SK-N-DZ (cell line): ENCODE results near the gene CNPY1.
"Not testable (repeated sequence)": the region's sequence is repeated elsewhere in the genome, so short reads cannot be mapped to it uniquely, and the experiment has no call there.

Experiments
- DNase-seq: peaks from one replicate; pipeline ENCODE4 v3.0.0-alpha.2; 2015; ENCODE audit warnings: low spot score

The CNPY1 gene

GRCh38 chr7:155533120-155533826 is 13.1 kb downstream of the CNPY1 start:
- no peak for DNase-seq

- DNase-seq, result no peak
Observed at GRCh38 chr7:155532792-155533119, 13.6 kb downstream of the CNPY1 start.

- no peak for DNase-seq
Observed at GRCh38 chr7:155531681-155532080, 14.7 kb downstream of the CNPY1 start.

DNA sequence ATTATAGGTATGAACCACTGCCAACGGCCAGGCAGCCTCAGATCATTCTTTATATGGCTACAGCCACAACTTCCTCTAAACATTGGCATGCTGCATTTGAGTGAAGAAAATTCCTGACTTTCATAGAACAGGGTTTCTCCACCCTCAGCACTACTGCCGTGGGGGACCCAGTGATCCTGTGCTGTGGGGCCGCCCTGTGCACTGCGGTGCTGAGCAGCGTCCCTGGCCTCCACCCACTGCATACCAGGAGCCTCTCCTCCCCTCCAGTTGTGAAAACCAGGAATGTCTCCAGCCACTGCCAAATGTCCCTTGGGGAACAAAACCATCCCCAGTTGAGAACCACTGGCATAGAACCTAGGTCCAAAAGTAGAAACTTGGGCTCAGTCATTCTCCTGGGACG is 15.8 kb downstream of the CNPY1 start:
- no peak for DNase-seq

- no peak for DNase-seq
Observed at GRCh38 chr7:155529845-155530244, 16.5 kb downstream of the CNPY1 start.

DNA sequence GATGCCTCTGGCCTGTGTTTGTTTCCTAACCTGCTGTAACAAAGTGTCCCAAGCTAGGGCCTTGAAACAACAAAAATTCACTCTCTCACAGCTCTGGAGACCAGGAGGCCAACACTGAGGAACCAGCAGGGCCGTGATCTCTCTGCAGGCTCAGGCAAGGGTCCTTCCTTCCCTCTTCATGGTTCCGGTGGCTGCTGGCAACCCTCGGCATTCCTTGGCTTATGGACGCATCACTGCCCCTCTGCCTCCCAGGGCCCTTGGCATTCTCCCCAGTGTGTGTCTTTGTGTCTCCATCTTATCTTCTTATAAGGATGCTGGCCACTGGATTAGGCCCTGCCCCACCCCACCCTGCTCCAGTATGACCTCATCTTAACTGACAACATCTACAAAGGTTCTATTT is 17.0 kb downstream of the CNPY1 start:
- DNase-seq, result no peak

DNA sequence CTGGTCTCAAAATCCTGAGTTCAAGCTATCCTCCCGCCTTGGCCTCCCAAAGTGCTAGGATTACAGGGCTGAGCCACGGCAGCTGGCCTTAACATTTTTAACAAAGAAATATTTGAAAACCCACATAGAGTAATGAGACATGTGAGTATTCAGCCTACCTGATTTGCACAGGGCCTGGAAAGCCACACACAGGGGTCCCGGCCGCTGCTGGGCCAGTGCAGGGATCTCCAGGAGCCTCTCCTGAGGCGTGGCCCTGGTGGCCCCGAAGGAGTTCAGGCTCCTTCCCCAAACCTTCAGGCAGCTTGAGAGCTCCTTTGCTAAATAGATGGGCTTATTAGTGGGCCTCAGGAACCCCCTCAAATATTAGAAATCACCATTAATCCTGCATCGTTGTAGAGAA is 18.7 kb downstream of the CNPY1 start:
- no peak for DNase-seq

DNA sequence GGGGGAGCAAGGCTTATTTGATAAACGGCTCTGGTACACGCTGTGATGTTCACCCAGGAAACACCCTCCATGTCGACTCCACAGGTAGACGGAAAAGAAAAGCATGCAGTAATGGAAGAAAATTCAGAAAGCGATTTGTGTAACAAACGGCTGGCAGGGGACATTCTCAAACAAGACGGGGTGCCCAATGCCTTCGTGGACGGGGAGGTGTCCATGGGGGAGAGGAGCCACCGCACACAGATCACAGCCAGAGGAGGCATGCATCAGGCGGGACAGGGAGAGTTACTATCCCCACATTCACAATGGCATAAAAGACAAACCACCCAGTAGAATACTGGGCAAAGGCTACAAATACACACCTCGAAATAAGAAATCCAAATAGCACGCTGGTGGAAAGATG is 20.1 kb downstream of the CNPY1 start:
- no peak for DNase-seq

DNA sequence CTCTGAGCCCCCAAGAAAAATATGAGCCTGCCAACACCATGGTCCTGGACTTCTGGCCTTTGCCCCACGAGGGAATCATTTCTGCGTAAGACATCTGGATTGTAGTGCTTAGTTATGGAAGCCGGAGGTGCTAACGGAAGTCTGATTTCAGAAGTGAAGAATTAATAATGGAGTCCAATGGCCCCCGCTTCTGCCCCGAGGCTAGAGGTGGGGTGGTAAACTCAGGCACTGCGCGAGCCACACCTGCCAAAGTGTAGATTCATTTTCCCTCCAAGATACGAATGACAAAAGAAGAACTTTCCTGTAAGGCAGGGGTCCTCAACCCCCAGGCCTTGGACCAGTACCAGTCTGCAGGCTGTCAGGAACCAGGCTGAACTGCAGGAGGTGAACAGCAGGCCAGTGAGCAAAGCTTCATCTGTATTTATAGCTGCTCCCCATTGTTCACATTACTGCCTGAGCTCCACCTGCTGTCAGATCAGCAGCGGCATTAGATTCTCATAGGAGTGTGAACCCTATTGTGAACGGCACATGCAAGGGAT is 22.3 kb downstream of the CNPY1 start:
- no peak for DNase-seq

DNA sequence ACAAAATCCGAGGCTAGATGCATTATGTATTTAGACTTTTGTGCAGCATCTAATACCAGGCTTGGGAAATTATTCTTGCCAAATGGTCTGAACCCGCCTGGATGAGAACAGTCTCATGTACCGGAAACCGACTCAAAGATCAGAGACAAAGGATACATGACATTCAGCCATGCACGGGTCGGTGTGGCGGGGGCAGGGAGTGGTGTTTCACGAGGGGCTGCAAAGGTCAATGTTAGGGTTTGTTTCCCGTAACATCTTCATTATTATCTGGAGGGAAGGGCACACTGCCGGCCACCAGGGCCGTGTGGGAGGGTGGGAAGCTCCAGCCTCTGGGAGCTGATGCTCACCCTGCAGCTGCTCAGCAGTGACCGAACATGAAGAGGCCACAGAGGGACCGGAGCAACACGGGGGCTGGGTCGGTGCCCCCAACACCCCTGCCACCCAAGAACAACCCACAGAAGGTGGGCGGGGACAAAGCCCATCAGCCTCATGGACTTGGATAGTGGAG is 23.1 kb downstream of the CNPY1 start:
- no peak for DNase-seq

GRCh38 chr7:155521743-155522398 is 24.5 kb downstream of the CNPY1 start:
- no peak for DNase-seq

DNA sequence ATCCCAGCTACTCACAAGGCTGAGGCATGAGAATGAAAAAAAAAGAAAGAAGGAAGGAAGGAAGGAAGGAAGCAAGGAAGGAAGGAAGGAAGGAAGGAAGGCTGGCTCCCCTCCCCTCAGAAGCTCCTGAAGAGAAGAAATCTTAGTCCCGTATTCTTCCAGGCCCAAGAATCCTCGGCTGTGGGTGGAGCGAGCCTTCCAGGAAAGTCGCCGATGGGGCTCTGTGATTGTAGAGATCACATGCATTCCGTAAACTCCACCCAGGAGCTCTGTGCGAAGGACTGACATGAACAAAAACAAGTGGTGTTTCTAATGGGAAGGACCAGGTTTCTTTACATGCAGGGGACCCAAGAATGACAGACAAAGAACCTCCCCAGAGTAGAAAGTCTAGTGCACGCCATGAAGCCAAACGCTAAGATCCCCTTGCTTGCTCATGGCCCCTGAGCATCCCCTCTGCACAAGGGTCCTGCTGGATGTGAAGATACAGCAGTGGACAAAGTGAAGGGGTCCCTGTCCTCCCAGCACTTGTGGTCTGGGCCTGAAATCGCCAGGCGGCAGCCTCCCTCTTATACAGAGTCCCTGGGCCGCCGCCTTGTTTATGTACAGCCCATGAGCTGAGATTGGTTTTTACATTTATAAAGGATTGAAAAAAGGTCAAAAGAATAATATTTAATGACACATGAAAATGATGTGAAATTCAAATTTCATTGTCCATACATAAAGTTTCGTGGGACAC is 25.2 kb downstream of the CNPY1 start:
- DNase-seq, result no peak

- no peak for DNase-seq
Observed at GRCh38 chr7:155520114-155520513, 26.2 kb downstream of the CNPY1 start.

GRCh38 chr7:155519358-155519757 is 27.0 kb downstream of the CNPY1 start:
- not testable (repeated sequence) for DNase-seq

- DNase-seq, result no peak
Observed at GRCh38 chr7:155518633-155519032, 27.7 kb downstream of the CNPY1 start.

DNA sequence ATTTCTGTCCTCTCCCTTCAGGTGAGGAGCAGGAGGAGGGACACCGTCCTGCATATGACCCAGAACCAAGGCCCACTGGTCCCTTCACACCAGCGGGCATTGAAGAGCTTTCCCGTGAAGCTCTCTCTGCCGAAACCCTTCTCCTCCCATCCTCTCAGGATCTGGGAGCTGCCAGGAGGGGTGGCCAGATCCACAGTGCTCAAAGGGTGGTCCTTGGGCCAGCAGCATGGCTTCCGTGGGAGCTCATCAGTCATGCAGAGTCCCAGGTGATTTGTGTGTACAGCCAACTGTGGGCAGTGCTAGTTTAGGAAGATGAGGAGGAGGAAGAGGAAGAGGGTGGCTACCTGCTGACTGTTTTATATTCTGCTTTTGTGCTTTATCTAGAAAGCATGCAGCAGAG is 28.4 kb downstream of the CNPY1 start:
- no peak for DNase-seq

DNA sequence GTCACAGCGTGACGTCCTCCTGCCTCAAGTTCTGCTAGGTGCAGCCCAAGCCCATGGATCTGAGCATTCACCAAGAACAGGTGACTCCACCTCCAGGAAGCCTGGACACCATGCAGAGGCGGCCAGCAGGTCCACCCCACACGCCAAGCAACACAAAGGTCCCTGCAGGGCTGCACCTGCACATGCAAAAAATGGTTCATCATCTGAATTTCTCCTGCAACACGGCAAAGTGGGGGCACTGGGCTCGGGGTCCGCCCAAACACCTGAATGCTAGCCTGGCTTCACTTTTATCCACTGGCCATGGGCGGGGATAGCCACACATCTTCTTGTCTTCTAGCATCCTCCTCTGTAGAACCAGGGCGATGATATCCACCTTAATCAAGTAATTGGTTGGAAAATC is 28.9 kb downstream of the CNPY1 start:
- DNase-seq, result no peak

GRCh38 chr7:155516466-155516865 is 29.9 kb downstream of the CNPY1 start:
- no peak for DNase-seq

- DNase-seq, result no peak
Observed at GRCh38 chr7:155515318-155515717, 31.0 kb downstream of the CNPY1 start.

DNA sequence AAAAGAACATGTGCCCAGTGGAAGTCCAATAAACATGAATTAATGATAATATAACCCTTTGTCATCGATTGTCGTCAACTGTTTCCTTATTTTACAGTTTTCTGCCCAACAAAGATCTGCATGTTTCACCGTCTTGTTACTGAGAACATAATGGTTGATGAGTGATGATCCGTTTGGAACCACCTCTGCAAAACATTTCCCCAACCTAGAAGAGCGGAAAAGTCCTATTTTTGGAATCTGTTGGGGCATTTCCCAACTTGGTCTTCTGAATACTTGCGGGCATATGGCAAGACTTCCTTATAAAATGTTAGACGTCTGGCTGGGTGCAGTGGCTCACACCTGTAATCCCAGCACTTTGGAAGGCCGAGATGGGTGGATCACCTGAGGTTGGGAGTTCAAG is 32.1 kb downstream of the CNPY1 start:
- no peak for DNase-seq

GRCh38 chr7:155513543-155514285 is 32.6 kb downstream of the CNPY1 start:
- DNase-seq, result no peak
